Mammary epithelial cell (primary cell): ENCODE data around the gene NTM.

Source experiments
- EZH2 ChIP-seq: IDR thresholded peaks from 2 replicates; pipeline ENCODE4 v1.6.1; 2012; ENCODE audit warnings: low read length, inconsistent platforms, borderline replicate concordance
- TF ChIP-seq, protein P1 (sequence below), 2 donors: IDR thresholded peaks in 1 of 2; conservative IDR thresholded peaks in 1 of 2; 2 replicates each; pipeline ENCODE4 v1.5.1; 2011 to 2012; ENCODE audit warnings: inconsistent platforms in 2 of 2, low read length in 2 of 2, mild to moderate bottlenecking in 2 of 2, control low read depth in 1 of 2, low read depth in 1 of 2; ENCODE audit not compliant: insufficient read depth in 1 of 2; ENCODE audit errors: extremely low read depth in 1 of 2

DNA sequence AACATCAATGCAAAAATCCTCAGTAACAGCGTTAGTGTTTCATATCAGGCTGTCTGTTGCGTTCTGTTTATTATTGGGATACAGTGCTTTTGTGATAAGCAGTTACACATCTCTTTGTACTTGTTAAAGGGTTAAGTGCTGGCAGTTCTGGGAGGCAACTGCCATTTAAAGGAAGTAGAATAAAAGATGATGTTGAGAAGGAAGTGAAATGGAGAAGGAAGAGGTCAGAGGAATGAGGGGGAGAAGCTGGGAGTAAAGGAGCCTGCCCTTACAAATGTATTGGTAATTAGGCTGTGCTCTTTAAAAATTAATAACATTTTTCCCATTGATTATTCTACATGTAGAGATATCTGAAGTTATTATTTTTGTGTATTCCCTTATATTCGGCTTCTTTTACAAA, 674.7 kb downstream of the NTM start:
- TF ChIP-seq, protein P1, sequence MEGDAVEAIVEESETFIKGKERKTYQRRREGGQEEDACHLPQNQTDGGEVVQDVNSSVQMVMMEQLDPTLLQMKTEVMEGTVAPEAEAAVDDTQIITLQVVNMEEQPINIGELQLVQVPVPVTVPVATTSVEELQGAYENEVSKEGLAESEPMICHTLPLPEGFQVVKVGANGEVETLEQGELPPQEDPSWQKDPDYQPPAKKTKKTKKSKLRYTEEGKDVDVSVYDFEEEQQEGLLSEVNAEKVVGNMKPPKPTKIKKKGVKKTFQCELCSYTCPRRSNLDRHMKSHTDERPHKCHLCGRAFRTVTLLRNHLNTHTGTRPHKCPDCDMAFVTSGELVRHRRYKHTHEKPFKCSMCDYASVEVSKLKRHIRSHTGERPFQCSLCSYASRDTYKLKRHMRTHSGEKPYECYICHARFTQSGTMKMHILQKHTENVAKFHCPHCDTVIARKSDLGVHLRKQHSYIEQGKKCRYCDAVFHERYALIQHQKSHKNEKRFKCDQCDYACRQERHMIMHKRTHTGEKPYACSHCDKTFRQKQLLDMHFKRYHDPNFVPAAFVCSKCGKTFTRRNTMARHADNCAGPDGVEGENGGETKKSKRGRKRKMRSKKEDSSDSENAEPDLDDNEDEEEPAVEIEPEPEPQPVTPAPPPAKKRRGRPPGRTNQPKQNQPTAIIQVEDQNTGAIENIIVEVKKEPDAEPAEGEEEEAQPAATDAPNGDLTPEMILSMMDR (conservative IDR thresholded peaks at IDR 0.05 in 1 of 2, IDR thresholded peaks at IDR 0.05 in 1 of 2; ENCODE audit: extremely low read depth in 1 of 2, insufficient read depth in 1 of 2, low read depth in 1 of 2, low read length in 2 of 2): no peak
- TF ChIP-seq EZH2: no peak
